Colonic mucosa (tissue), 4 donors: Measurements from ENCODE around the gene ABCG4. TPM values are rescaled to one million over a fixed set of nuclear protein-coding genes. Genes with fewer than 3 reads are reported as not detected.

Experiments used
- DNase-seq: peaks from one replicate; pipeline ENCODE4 v3.0.0-alpha.2; 2020
- H3K27ac ChIP-seq: fragments of 200-600 bp; one replicate; pipeline ENCODE4 v1.8.0; 2021
- H3K27me3 ChIP-seq: fragments of 200-600 bp; one replicate; pipeline ENCODE4 v1.8.0; 2021
- H3K36me3 ChIP-seq: fragments of 200-600 bp; one replicate; pipeline ENCODE4 v1.8.0; 2021
- H3K4me1 ChIP-seq: fragments of 200-600 bp; one replicate; pipeline ENCODE4 v1.8.0; 2021; ENCODE audit warnings: mild to moderate bottlenecking
- H3K4me3 ChIP-seq: fragments of 200-600 bp; one replicate; pipeline ENCODE4 v1.8.0; 2021
- H3K9ac ChIP-seq, 2 donors: one replicate each; pipeline ENCODE4 v1.7.0; 2013; ENCODE audit warnings: control low read depth in 2 of 2, low read depth in 2 of 2, low read length in 2 of 2
- H3K9me3 ChIP-seq: fragments of 200-600 bp; one replicate; pipeline ENCODE4 v1.8.0; 2021
- intact Hi-C: fragments of 100-400 bp; cut with DNase I; formaldehyde crosslinking; loops from one replicate; pipeline ENCODE4 v1.14.1; 2022
- total RNA-seq, 2 donors: library from RNA; stranded (reverse); fragmentation: NEBNext Ultra II Directional in 1 of 2; extraction: Animal tissue kit (Norgen Biotek cat#: 25700) in 1 of 2; gene quantifications; one replicate each; pipeline ENCODE4 v1.2.1, GENCODE V29; 2021
- TF ChIP-seq, protein P1 (sequence below): fragments of 200-600 bp; IDR thresholded peaks from one replicate; pipeline ENCODE4 v1.8.0; 2022; ENCODE audit warnings: antibody characterized with exemption, mild to moderate bottlenecking
- donor health status: healthy.
- donor health status: DM: no; HTN: no; CAD: no.
- donor health status: DM: no; HTN: no; CAD: no.

ABCG4 gene
- total RNA-seq, 2 donors from 2014 or later: 0.05 to 0.22 TPM

DNA sequence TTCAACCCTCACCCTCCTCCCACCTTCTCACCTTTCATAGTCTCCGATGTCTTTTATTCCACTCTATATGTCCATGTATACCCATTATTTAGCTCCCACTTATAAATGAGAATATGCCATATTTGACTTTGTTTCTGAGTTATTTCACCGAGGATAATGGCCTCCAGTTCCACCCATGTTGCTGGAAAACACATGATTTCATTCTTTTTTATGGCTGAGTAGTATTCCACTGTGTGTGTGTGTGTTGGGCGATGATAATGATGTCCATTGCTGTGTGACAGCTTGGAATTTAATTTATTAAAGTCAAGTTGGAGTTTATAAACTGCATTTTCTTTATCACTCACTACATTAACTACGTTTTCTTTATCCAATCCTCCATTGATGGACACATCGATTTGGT is 30.6 kb upstream of the ABCG4 start:
- H3K4me1 ChIP-seq: peaks cover 5% of the 10 kb centered on the region
- H3K4me3 ChIP-seq: no peak overlapping the region
- TF ChIP-seq, protein P1, sequence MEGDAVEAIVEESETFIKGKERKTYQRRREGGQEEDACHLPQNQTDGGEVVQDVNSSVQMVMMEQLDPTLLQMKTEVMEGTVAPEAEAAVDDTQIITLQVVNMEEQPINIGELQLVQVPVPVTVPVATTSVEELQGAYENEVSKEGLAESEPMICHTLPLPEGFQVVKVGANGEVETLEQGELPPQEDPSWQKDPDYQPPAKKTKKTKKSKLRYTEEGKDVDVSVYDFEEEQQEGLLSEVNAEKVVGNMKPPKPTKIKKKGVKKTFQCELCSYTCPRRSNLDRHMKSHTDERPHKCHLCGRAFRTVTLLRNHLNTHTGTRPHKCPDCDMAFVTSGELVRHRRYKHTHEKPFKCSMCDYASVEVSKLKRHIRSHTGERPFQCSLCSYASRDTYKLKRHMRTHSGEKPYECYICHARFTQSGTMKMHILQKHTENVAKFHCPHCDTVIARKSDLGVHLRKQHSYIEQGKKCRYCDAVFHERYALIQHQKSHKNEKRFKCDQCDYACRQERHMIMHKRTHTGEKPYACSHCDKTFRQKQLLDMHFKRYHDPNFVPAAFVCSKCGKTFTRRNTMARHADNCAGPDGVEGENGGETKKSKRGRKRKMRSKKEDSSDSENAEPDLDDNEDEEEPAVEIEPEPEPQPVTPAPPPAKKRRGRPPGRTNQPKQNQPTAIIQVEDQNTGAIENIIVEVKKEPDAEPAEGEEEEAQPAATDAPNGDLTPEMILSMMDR: no peak
- H3K27ac ChIP-seq: no peak overlapping the region
- intact Hi-C loops: no loop called here
- no peak for DNase-seq
- no peak overlapping the region for H3K9ac ChIP-seq
- H3K9me3 ChIP-seq: no peaks in the 10 kb centered on the region
- no peaks in the 10 kb centered on the region for H3K27me3 ChIP-seq
- H3K36me3 ChIP-seq: no peaks in the 10 kb centered on the region

DNA sequence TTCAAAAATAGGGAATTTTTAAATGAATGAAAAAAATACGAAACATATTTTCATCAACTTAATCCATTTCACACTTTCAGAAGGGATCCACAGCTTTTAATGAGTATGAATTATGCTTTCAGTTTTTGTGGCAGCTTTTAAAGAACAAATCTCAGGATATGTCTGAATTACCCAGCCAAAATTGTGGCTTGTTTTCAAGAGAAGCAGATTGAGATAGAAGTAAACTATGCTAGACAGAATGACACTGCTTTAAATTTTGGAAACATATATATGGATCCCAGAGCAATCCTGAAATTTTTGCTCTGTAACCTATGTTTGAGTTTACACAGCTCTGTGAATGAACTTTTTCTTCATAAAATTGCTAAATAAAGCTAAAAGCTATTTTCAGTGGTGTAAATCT is 29.9 kb upstream of the ABCG4 start:
- TF ChIP-seq, protein P1: no peak
- Histone ChIP-seq H3K9ac (no peak overlapping the region), H3K4me1 (peaks cover 5% of the 10 kb centered on the region), H3K4me3 (no peak overlapping the region), H3K9me3 (no peaks in the 10 kb centered on the region), H3K27me3 (no peaks in the 10 kb centered on the region), H3K36me3 (no peaks in the 10 kb centered on the region), H3K27ac (no peak overlapping the region)
- intact Hi-C loops: no loop called here
- DNase-seq: no peak

DNA sequence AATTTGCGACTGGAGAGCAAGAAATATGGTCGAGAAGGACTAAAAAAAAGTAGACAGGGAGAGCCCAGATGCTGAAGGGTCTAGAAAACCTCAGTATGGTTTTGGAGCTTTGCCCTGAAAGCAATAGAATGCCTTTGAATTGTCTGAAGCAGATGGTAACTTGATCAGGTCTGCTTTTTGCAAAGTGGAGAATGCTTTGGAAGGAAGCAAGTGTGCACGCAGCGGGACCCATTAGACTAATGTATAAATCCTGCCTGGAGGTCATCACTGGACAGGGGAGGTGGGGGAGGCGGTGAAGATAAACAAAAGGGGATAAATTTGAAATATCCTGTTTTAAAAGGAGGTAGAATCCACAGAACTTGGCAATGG is 28.2 kb upstream of the ABCG4 start:
- peak overlapping the region; percentile 79 for H3K4me3 ChIP-seq
- DNase-seq: no peak
- intact Hi-C loops: no loop called here

DNA sequence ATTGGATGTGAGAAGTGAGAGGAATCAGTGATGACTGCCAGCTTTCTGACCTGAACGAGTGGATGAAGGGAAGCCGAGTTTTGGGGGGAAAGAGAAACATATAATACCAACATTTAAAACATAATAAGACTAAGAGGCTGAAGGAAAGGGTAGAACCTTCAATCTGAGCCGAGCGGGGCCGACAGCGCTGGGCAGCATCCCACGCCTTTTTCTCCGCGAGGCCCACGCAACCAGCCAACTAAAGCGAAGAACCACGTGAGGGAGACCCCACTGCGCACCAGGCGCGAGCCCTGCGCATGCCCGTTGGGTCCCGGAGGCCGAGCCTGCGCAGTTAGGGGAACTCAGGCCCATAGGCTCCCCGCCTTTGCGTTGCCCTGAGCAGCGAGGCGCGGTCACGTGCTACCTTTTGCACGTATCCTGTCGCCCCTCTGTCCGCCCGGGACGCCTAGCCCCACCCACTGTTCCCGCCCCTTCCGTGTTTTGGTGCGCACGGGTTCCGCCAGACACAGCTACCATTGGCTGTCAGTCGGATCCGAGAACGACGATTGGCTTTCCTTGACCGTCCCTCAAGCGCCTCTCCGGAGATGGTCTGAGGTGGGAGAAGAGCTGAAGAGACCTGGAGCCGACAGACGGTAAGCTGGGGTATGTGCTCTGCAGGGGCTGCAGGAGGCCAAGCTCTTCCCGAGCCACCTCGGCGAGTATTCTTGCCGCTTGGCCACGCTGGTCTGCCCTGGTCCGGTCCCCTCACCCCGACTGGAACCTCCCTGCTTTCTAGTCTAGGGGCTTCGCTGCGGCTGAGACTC is 27.6 kb upstream of the ABCG4 start, which contains the start of gene HINFP:
HINFP (plus strand) TSS at position 573 of the 803 bp plus-strand sequence. CDS start 5,365 bp downstream, outside the sequence.
- peak; percentile 100 for DNase-seq
- TF ChIP-seq, protein P1: no peak
- intact Hi-C loops: no loop called here

More for the DNA sequence above, 28.2 kb upstream of the ABCG4 start:
- TF ChIP-seq, protein P1: no peak
- no peaks in the 10 kb centered on the region for H3K9me3 ChIP-seq
- H3K27me3 ChIP-seq: no peaks in the 10 kb centered on the region
- no peak overlapping the region for H3K27ac ChIP-seq
- peaks cover 5% of the 10 kb centered on the region for H3K4me1 ChIP-seq
- no peaks in the 10 kb centered on the region for H3K36me3 ChIP-seq
- H3K9ac ChIP-seq: peak overlapping the region in 1 of 2 donors; percentile 87

DNA sequence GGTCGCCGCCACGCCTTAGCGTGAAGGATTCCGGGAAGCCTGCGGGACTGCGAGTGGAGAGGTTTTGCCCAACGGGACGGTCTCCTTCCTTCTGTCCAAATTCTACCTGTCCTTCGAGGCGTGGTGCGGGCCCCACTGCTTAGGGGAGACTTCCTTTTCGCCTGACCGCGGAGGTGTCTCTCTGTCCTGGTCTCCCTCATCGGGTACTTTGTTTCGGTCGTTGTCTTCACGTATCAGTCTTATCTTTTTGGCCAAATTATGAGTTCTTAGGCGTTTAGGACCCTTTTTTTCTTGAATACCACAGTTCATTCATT is 27.1 kb upstream of the ABCG4 start:
- Histone ChIP-seq H3K36me3 (no peaks in the 10 kb centered on the region), H3K4me1 (peaks cover 5% of the 10 kb centered on the region), H3K9ac (peak overlapping the region; percentile 87 to 92), H3K27ac (peak overlapping the region; percentile 91), H3K27me3 (no peaks in the 10 kb centered on the region), H3K9me3 (no peaks in the 10 kb centered on the region), H3K4me3 (peak overlapping the region; percentile 79)
- intact Hi-C loops: no loop called here
- TF ChIP-seq, protein P1: no peak
- no peak for DNase-seq

More for the DNA sequence above, 27.6 kb upstream of the ABCG4 start, which contains the start of gene HINFP:
- Histone ChIP-seq H3K4me3 (peak within 1 kb of the TSS; percentile 79), H3K9me3 (no peaks in the 10 kb centered on the region), H3K4me1 (peaks cover 5% of the 10 kb centered on the region), H3K27ac (peak within 1 kb of the TSS; percentile 91), H3K9ac (peak within 1 kb of the TSS; percentile 87 to 92), H3K36me3 (no peaks in the 10 kb centered on the region), H3K27me3 (no peaks in the 10 kb centered on the region)
